Stimulated activated CD4-positive, alpha-beta T cell treated with anti-CD3 and anti-CD28 coated beads, Interleukin-15, amount 100 ng/mL, for 48 hours (primary cell): ENCODE data around the gene MSI1.
"Not testable (repeated sequence)": the region's sequence is repeated elsewhere in the genome, so short reads cannot be mapped to it uniquely, and the experiment has no call there.

ENCODE experiments used
- DNase-seq, 2 donors: peaks; one replicate each; pipeline ENCODE4 v3.0.0-alpha.2; 2020; ENCODE audit warnings: low read depth in 2 of 2

Gene MSI1

GRCh38 chr12:120357104-120357503 is 11.9 kb downstream of the MSI1 start:
- no peak for DNase-seq

GRCh38 chr12:120356567-120357030 is 12.4 kb downstream of the MSI1 start:
- DNase-seq = peak; percentile 68 to 70

GRCh38 chr12:120353556-120354317 is 15.2 kb downstream of the MSI1 start:
- no peak for DNase-seq

GRCh38 chr12:120353136-120353535 is 15.8 kb downstream of the MSI1 start:
- no peak for DNase-seq

- no peak for DNase-seq
Measured at GRCh38 chr12:120352117-120352516, 16.8 kb downstream of the MSI1 start.

GRCh38 chr12:120350576-120351350 is 18.2 kb downstream of the MSI1 start:
- DNase-seq = no peak

- no peak for DNase-seq
Measured at GRCh38 chr12:120347766-120348165, 21.2 kb downstream of the MSI1 start.

- no peak for DNase-seq
Measured at GRCh38 chr12:120346681-120347080, 22.3 kb downstream of the MSI1 start.

GRCh38 chr12:120346031-120346430 is 22.9 kb downstream of the MSI1 start:
- no peak for DNase-seq

- no peak for DNase-seq
Measured at GRCh38 chr12:120343692-120344091, 25.3 kb downstream of the MSI1 start.

GRCh38 chr12:120343039-120343537 is 25.9 kb downstream of the MSI1 start:
- DNase-seq = no peak

- DNase-seq = no peak
Measured at GRCh38 chr12:120342175-120343038, 26.6 kb downstream of the MSI1 start.

GRCh38 chr12:120339256-120339655 is 29.7 kb downstream of the MSI1 start:
- DNase-seq = no peak

GRCh38 chr12:120337730-120338129 is 31.2 kb downstream of the MSI1 start:
- DNase-seq = no peak

- not testable (repeated sequence) for DNase-seq
Measured at GRCh38 chr12:120336392-120336791, 32.6 kb downstream of the MSI1 start.

- DNase-seq = peak in 1 of 2 donors; percentile 24
Measured at GRCh38 chr12:120335447-120335846, 33.5 kb downstream of the MSI1 start.

- no peak for DNase-seq
Measured at GRCh38 chr12:120332523-120332922, 36.4 kb downstream of the MSI1 start.

GRCh38 chr12:120332041-120332440 is 36.9 kb downstream of the MSI1 start:
- DNase-seq = no peak

- DNase-seq = no peak
Measured at GRCh38 chr12:120331390-120331789, 37.6 kb downstream of the MSI1 start.

GRCh38 chr12:120328228-120328627 is 40.7 kb downstream of the MSI1 start:
- no peak for DNase-seq

- DNase-seq = no peak
Measured at GRCh38 chr12:120327593-120327992, 41.4 kb downstream of the MSI1 start, which contains the start of gene PLA2G1B. TSS of gene PLA2G1B (minus strand) at chr12:120327779. CDS start at chr12:120327753, 26 bp downstream.
